HG02885 (cell line): Measurements from ENCODE around the gene KDM7A.
"Not testable (repeated sequence)": the region's sequence is repeated elsewhere in the genome, so short reads cannot be mapped to it uniquely, and the experiment has no call there.

Experiments used
- ATAC-seq: cut with Tn5 transposase; IDR thresholded peaks from one replicate; pipeline ENCODE4 v1.9.1; 2021; ENCODE audit warnings: mild to moderate bottlenecking; ENCODE audit not compliant: unreplicated experiment, poor library complexity

KDM7A gene

GRCh38 chr7:140162081-140162480 lies 14.7 kb downstream of the KDM7A start:
- not testable (repeated sequence) for ATAC-seq

- ATAC-seq = no peak
Measured at GRCh38 chr7:140161047-140161446, 15.7 kb downstream of the KDM7A start.

- no peak for ATAC-seq
Measured at GRCh38 chr7:140160308-140160707, 16.5 kb downstream of the KDM7A start.

GRCh38 chr7:140159497-140159896 lies 17.3 kb downstream of the KDM7A start:
- no peak for ATAC-seq

- ATAC-seq = no peak
Measured at GRCh38 chr7:140156460-140157080, 20.2 kb downstream of the KDM7A start.

GRCh38 chr7:140155428-140155827 lies 21.4 kb downstream of the KDM7A start:
- ATAC-seq = no peak

- ATAC-seq = no peak
Measured at GRCh38 chr7:140153666-140154161, 23.1 kb downstream of the KDM7A start.

GRCh38 chr7:140146574-140146973 lies 30.2 kb downstream of the KDM7A start:
- ATAC-seq = no peak

- no peak for ATAC-seq
Measured at GRCh38 chr7:140145709-140146108, 31.1 kb downstream of the KDM7A start.

- no peak for ATAC-seq
Measured at GRCh38 chr7:140144821-140145220, 32.0 kb downstream of the KDM7A start.

GRCh38 chr7:140143997-140144396 lies 32.8 kb downstream of the KDM7A start:
- no peak for ATAC-seq

- no peak for ATAC-seq
Measured at GRCh38 chr7:140142031-140142430, 34.8 kb downstream of the KDM7A start.

GRCh38 chr7:140141256-140141655 lies 35.5 kb downstream of the KDM7A start:
- ATAC-seq = no peak

GRCh38 chr7:140137078-140137477 lies 39.7 kb downstream of the KDM7A start:
- no peak for ATAC-seq

- ATAC-seq = no peak
Measured at GRCh38 chr7:140136073-140136472, 40.7 kb downstream of the KDM7A start.

GRCh38 chr7:140134039-140134438 lies 42.7 kb downstream of the KDM7A start:
- ATAC-seq = no peak

- no peak for ATAC-seq
Measured at GRCh38 chr7:140127360-140128127, 49.2 kb downstream of the KDM7A start.

GRCh38 chr7:140126435-140127034 lies 50.2 kb downstream of the KDM7A start:
- no peak for ATAC-seq

GRCh38 chr7:140122965-140123364 lies 53.8 kb downstream of the KDM7A start:
- ATAC-seq = no peak

- no peak for ATAC-seq
Measured at GRCh38 chr7:140121326-140121725, 55.5 kb downstream of the KDM7A start.

GRCh38 chr7:140114817-140115216 lies 62.0 kb downstream of the KDM7A start:
- ATAC-seq = not testable (repeated sequence)
